CD14-positive monocyte (primary cell): Measurements from ENCODE around the gene SNX33. TPM values are rescaled to one million over a fixed set of nuclear protein-coding genes. Genes with fewer than 3 reads are reported as not detected.
A peak's percentile ranks its signal among the peaks of the same experiment; 100 is the strongest.

Experiments
- DNase-seq, 3 donors: peaks; one replicate each; pipeline ENCODE4 v3.0.0-alpha.2; 2011 to 2022
- H2AFZ ChIP-seq: 2 replicates; pipeline ENCODE4 v1.6.0; 2012; ENCODE audit warnings: mild to moderate bottlenecking, low read depth, low read length, inconsistent platforms; ENCODE audit not compliant: insufficient read depth, poor library complexity, severe bottlenecking
- H3K27ac ChIP-seq, 2 donors: 1 replicate in 1 of 2; 2 replicates in 1 of 2; pipeline ENCODE4 v1.5.1; 2012 to 2013; ENCODE audit warnings: low read length in 2 of 2, control low read depth in 1 of 2, inconsistent platforms in 1 of 2, low read depth in 1 of 2, mild to moderate bottlenecking in 1 of 2
- H3K27me3 ChIP-seq, 2 donors: one replicate each; pipeline versions ENCODE4 v1.6.0 to v1.6.1; 2011 to 2013; ENCODE audit warnings: low read length in 2 of 2; ENCODE audit not compliant: control insufficient read depth in 2 of 2, insufficient read depth in 2 of 2
- H3K36me3 ChIP-seq, 2 donors: replicated peaks in 1 of 2; 1 replicate in 1 of 2; 2 replicates in 1 of 2; pipeline versions ENCODE4 v1.5.1 to v1.6.1; 2012 to 2013; ENCODE audit warnings: low read length in 2 of 2, control low read depth in 1 of 2, inconsistent platforms in 1 of 2, mild to moderate bottlenecking in 1 of 2; ENCODE audit not compliant: insufficient read depth in 2 of 2, control insufficient read depth in 1 of 2
- H3K4me1 ChIP-seq, 2 donors: 1 replicate in 1 of 2; 2 replicates in 1 of 2; pipeline versions ENCODE4 v1.5.1 to v1.6.1; 2012 to 2013; ENCODE audit warnings: low read length in 2 of 2, control low read depth in 1 of 2, inconsistent platforms in 1 of 2, mild to moderate bottlenecking in 1 of 2, moderate library complexity in 1 of 2; ENCODE audit not compliant: insufficient read depth in 2 of 2, control insufficient read depth in 1 of 2
- H3K4me2 ChIP-seq: replicated peaks from 2 replicates; pipeline ENCODE3; 2012; ENCODE audit warnings: low read length, moderate library complexity, mild to moderate bottlenecking; ENCODE audit not compliant: poor library complexity, severe bottlenecking; ENCODE audit errors: extremely low read depth
- H3K4me3 ChIP-seq, 3 experiments: fragments of 200-600 bp in 1 of 3; sonication (generic) in 1 of 3; replicated peaks in 1 of 3; 1 replicate in 2 of 3; 2 replicates in 1 of 3; pipeline ENCODE4 v1.5.1; 2011 to 2013; ENCODE audit warnings: low read length in 3 of 3, mild to moderate bottlenecking in 3 of 3, control low read depth in 2 of 3, low read depth in 2 of 3, inconsistent platforms in 1 of 3, moderate library complexity in 1 of 3
- H3K79me2 ChIP-seq: 2 replicates; pipeline ENCODE4 v1.6.0; 2012; ENCODE audit warnings: mild to moderate bottlenecking, control low read depth, inconsistent platforms, low read length, moderate library complexity; ENCODE audit not compliant: insufficient read depth
- H3K9ac ChIP-seq: 2 replicates; pipeline ENCODE4 v1.6.0; 2017; ENCODE audit warnings: low read length, mild to moderate bottlenecking; ENCODE audit not compliant: insufficient read depth, poor library complexity, severe bottlenecking
- H3K9me3 ChIP-seq, 2 donors: replicated peaks in 1 of 2; 1 replicate in 1 of 2; 2 replicates in 1 of 2; pipeline versions ENCODE4 v1.5.1 to v1.6.1; 2012 to 2013; ENCODE audit warnings: low read length in 2 of 2, control low read depth in 1 of 2; ENCODE audit not compliant: control insufficient read depth in 1 of 2, insufficient read depth in 1 of 2
- H4K20me1 ChIP-seq: 2 replicates; pipeline ENCODE4 v1.6.0; 2012; ENCODE audit warnings: mild to moderate bottlenecking, low read length, control low read depth, moderate library complexity; ENCODE audit not compliant: insufficient read depth
- H3K27ac Mint-ChIP-seq, 7 donors: one replicate each; pipeline ENCODE4 v1.8.0; 2020; ENCODE audit warnings: mild to moderate bottlenecking in 7 of 7, mixed read lengths in 7 of 7, moderate library complexity in 6 of 7, inconsistent platforms in 2 of 7
- H3K27me3 Mint-ChIP-seq, 3 donors: one replicate each; pipeline ENCODE4 v1.8.0; 2021 to 2022; ENCODE audit warnings: low read depth in 3 of 3, mild to moderate bottlenecking in 3 of 3, mixed read lengths in 3 of 3, moderate library complexity in 3 of 3, inconsistent platforms in 1 of 3
- H3K36me3 Mint-ChIP-seq, 2 donors: one replicate each; pipeline ENCODE4 v1.8.0; 2020; ENCODE audit warnings: mixed read lengths in 2 of 2, inconsistent platforms in 1 of 2, mild to moderate bottlenecking in 1 of 2
- H3K4me1 Mint-ChIP-seq: one replicate; pipeline ENCODE4 v1.8.0; 2020; ENCODE audit warnings: mild to moderate bottlenecking, mixed read lengths
- H3K4me3 Mint-ChIP-seq, 2 donors: one replicate each; pipeline ENCODE4 v1.8.0; 2020; ENCODE audit warnings: mild to moderate bottlenecking in 2 of 2, mixed read lengths in 2 of 2, moderate library complexity in 1 of 2
- H3K9me3 Mint-ChIP-seq, 7 donors: one replicate each; pipeline ENCODE4 v1.8.0; 2020 to 2022; ENCODE audit warnings: mixed read lengths in 7 of 7, mild to moderate bottlenecking in 6 of 7, moderate library complexity in 6 of 7, inconsistent platforms in 2 of 7
- WGBS: methylation state at CpG from one replicate; pipeline ENCODE4 v1.1.5; 2013; ENCODE audit warnings: missing lambda C conversion rate; ENCODE audit not compliant: insufficient coverage; 5-methylcytosine and 5-hydroxymethylcytosine counted together
- intact Hi-C, 2 donors: fragments of 100-400 bp; cut with micrococcal nuclease; formaldehyde crosslinking; loops; one replicate each; pipeline versions ENCODE4 v1.15.0 to v1.15.1; 2023
- polyA plus RNA-seq, 3 donors: library from polyadenylated mRNA; depleted of rRNA in 1 of 3; unstranded in 2 of 3; stranded (reverse) in 1 of 3; fragments of 300-500 nt in 2 of 3; fragments of >200 nt in 1 of 3; fragmentation: Illumina TruSeq in 2 of 3; gene quantifications; 1 replicate in 2 of 3; 2 replicates in 1 of 3; pipeline ENCODE4 v1.2.3, GENCODE V29; 2012 to 2021
- TF ChIP-seq, protein P1 (sequence below): fragments of 200-600 bp; IDR thresholded peaks from one replicate; pipeline ENCODE4 v1.8.0; 2022; ENCODE audit warnings: antibody characterized with exemption, mild to moderate bottlenecking

The SNX33 gene
- polyA plus RNA-seq, 3 donors = 2.4 to 4.8 (median 2.4) TPM

DNA sequence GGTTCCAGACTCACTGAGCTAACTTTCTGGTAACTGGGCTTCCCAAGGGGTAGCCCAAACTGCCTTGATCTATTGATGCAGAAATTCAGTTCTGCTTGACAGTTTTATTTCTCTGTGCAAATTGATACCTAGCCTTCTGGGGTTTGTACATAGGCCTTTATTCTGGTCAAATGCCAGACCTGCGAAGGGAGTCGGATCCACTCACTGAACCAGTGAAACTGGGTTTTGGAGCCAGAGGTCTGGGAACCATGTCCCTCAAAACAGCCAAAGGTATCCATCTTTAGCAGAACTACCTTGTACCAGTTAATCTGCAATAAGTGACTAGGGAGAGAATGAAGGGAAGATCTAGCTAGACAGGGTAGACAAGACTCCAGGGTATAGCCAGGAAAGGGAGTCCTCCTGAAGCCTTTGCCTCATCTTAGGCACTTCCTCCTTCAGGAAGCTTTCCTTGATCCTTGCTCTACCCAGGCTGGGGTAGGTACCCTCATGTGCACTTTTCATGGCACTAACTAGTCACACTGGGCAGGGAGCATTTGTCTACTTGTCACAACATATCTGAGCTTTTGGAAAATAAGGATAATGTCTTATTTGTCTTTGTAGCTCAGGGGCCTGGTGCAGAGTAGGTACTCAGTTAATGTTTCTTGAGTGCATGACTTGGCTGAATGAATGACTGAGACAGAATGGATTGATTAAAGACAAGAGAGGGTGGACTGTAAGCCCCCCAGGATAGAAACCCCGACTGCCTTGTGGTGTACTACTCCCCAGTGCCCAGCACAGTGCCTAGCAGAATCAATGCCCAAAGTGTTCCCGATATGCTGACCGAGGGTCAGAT is 1.4 kb upstream of the SNX33 start:
- Histone ChIP-seq H4K20me1 (peaks cover 6% of the 10 kb centered on the region), H3K4me2 (peak overlapping the region; percentile 97), H3K9ac (peak overlapping the region; percentile 71), H3K27me3 (peaks cover 0 to 8% of the 10 kb centered on the region in 2 donors), H3K4me3 (peak overlapping the region; percentile 81 to 98 (median 88)), H3K36me3 (peaks cover 0 to 11% of the 10 kb centered on the region in 2 donors), H3K27ac (peak overlapping the region in 1 of 2 donors; percentile 29), H3K79me2 (peaks cover 3% of the 10 kb centered on the region), H3K9me3 (no peaks in the 10 kb centered on the region), H2AFZ (peak overlapping the region; percentile 98), H3K4me1 (peaks cover 26 to 49% of the 10 kb centered on the region in 2 donors)
- intact Hi-C loops = loop anchor here in 1 of 2 donors (2.0 kb wide), 1 partner anchor 70 kb away; no protein-coding TSS in a partner anchor
- DNase-seq = no peak
- 42% methylated on average over 4 of the region's 5 CpGs for WGBS
- Mint-ChIP-seq H3K27me3 (peaks cover 14 to 22% (median 21%) of the 10 kb centered on the region in 3 donors), H3K36me3 (peaks cover 20 to 23% of the 10 kb centered on the region in 2 donors), H3K4me1 (peaks cover 46% of the 10 kb centered on the region), H3K9me3 (peaks cover 0 to 4% (median 0%) of the 10 kb centered on the region in 7 donors), H3K27ac (peak overlapping the region in 3 of 7 donors; percentile 24 to 80 (median 43)), H3K4me3 (peak overlapping the region; percentile 95 to 96)
- TF ChIP-seq, protein P1, sequence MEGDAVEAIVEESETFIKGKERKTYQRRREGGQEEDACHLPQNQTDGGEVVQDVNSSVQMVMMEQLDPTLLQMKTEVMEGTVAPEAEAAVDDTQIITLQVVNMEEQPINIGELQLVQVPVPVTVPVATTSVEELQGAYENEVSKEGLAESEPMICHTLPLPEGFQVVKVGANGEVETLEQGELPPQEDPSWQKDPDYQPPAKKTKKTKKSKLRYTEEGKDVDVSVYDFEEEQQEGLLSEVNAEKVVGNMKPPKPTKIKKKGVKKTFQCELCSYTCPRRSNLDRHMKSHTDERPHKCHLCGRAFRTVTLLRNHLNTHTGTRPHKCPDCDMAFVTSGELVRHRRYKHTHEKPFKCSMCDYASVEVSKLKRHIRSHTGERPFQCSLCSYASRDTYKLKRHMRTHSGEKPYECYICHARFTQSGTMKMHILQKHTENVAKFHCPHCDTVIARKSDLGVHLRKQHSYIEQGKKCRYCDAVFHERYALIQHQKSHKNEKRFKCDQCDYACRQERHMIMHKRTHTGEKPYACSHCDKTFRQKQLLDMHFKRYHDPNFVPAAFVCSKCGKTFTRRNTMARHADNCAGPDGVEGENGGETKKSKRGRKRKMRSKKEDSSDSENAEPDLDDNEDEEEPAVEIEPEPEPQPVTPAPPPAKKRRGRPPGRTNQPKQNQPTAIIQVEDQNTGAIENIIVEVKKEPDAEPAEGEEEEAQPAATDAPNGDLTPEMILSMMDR = no peak

DNA sequence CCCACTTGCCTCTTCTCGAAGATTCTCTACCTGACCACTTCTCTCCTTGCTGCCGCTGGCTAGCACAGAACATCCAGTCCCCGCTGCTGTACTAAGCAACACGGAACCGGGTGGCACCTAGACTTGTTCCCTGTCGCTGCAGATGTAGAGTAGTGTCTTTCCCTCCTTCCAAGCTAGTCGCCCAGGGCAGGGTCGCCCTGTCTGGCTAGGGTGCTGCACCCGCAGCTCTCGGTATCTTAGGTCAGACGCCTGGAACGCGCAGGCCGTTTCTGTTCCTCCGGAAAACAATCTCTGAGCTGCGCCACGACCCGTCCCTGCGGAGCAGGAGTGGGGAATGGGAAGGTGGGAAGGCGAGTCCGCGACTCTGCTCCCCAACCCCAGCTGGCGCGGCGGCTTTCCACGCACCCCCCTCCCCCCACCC is 758 bp upstream of the SNX33 start:
- peak overlapping the region in 6 of 7 donors; percentile 43 to 80 (median 61) for H3K27ac Mint-ChIP-seq
- Histone ChIP-seq H3K4me1 (peaks cover 30 to 56% of the 10 kb centered on the region in 2 donors), H2AFZ (peak overlapping the region; percentile 98), H3K9ac (peak overlapping the region; percentile 71), H3K36me3 (peaks cover 0 to 11% of the 10 kb centered on the region in 2 donors), H3K4me2 (peak overlapping the region; percentile 97), H3K4me3 (peak overlapping the region; percentile 81 to 98 (median 88)), H3K79me2 (no peaks in the 10 kb centered on the region), H3K27me3 (peaks cover 0 to 8% of the 10 kb centered on the region in 2 donors), H4K20me1 (peaks cover 13% of the 10 kb centered on the region), H3K9me3 (no peaks in the 10 kb centered on the region), H3K27ac (peak overlapping the region; percentile 29 to 75)
- peaks cover 21 to 23% of the 10 kb centered on the region in 2 donors for H3K36me3 Mint-ChIP-seq
- H3K4me1 Mint-ChIP-seq = peaks cover 52% of the 10 kb centered on the region
- 0% methylated on average over 15 of the region's 26 CpGs for WGBS
- TF ChIP-seq, protein P1 = no peak
- DNase-seq = peak in 2 of 3 donors; percentile 14 to 20
- intact Hi-C loops = loop anchor here in 1 of 2 donors (2.0 kb wide), 1 partner anchor 70 kb away; no protein-coding TSS in a partner anchor
- peaks cover 0 to 4% (median 0%) of the 10 kb centered on the region in 7 donors for H3K9me3 Mint-ChIP-seq
- peak overlapping the region; percentile 95 to 96 for H3K4me3 Mint-ChIP-seq
- peaks cover 14 to 22% (median 21%) of the 10 kb centered on the region in 3 donors for H3K27me3 Mint-ChIP-seq
